A673 (cell line): ENCODE results near the gene ID3.

Experiments
- CTCF ChIP-seq: fragments of 300-800, 200-600 bp; sonication (generic); conservative IDR thresholded peaks from 2 replicates; pipeline ENCODE4 v1.5.1; 2017; ENCODE audit warnings: low read depth, mild to moderate bottlenecking, antibody characterized with exemption, low read length, moderate library complexity, mixed read lengths
- EZH2 ChIP-seq: fragments of 200-600 bp; sonication (generic); IDR thresholded peaks from 2 replicates; pipeline ENCODE4 v1.6.1; 2017; ENCODE audit warnings: borderline replicate concordance, low read depth, mild to moderate bottlenecking, mixed read lengths, antibody characterized with exemption, low read length; ENCODE audit not compliant: poor library complexity, severe bottlenecking

- peak; percentile 96 for TF ChIP-seq CTCF
- no peak for TF ChIP-seq EZH2
Measured at GRCh38 chr1:23544444-23545389, 14.6 kb downstream of the ID3 start.
